ENCODE results near the gene DNAH14. TPM values are rescaled to one million over a fixed set of nuclear protein-coding genes. Genes with fewer than 3 reads are reported as not detected.
"Not testable (repeated sequence)": the region's sequence is repeated elsewhere in the genome, so short reads cannot be mapped to it uniquely, and the experiment has no call there.

The DNAH14 gene
- total and polyA plus RNA-seq, 4 donors, result 0.92 to 11.3 (median 2.0) TPM; not detected in 1

DNA sequence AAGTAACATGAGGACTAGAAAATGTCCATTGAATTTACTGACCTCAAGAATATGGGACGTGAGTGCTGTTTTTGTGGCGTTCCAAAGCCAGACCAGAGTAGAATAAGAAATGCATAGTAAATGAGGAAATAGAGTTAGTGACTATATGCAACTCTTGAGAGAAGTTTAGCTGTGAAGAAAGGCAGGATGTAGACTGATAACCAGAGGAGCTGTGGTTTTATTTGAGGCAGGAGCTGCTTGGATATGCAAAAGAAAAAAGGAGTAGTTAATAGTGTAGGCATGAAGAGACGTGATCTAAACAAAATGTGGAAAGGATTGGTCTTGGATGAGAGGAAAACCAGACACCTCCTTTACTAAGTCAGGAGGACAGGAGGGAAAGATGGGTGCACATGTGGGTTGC, 28.2 kb downstream of the DNAH14 start:
- Histone ChIP-seq H3K4me1 (ENCODE audit: control insufficient read depth in 1 of 2, insufficient read depth in 2 of 2, low read length in 2 of 2) (no peaks in the 10 kb centered on the region), H3K27ac (ENCODE audit: low read depth in 1 of 2, low read length in 2 of 2) (no peak overlapping the region), H3K36me3 (ENCODE audit: control insufficient read depth in 1 of 2, insufficient read depth in 2 of 2, low read length in 1 of 2) (no peaks in the 10 kb centered on the region), H3K4me3 (ENCODE audit: low read length in 2 of 2) (no peak overlapping the region), H3K27me3 (ENCODE audit: control insufficient read depth in 1 of 2, insufficient read depth in 2 of 2, low read length in 1 of 2) (no peaks in the 10 kb centered on the region), H3K9me3 (ENCODE audit: control insufficient read depth, low read length) (peaks cover 1% of the 10 kb centered on the region)
- intact Hi-C loops (cut with DNase I), result no loop called here
- DNase-seq (no peak), ATAC-seq (ENCODE audit: low FRiP score) (no peak)
- WGBS, 2 donors, result 61 to 64% methylated on average over 3 of the region's 3 CpGs

GRCh38 chr1:224958490-224958889, 29.0 kb downstream of the DNAH14 start:
- Histone ChIP-seq H3K27ac (ENCODE audit: low read depth in 1 of 2, low read length in 2 of 2) (no peak overlapping the region), H3K36me3 (ENCODE audit: control insufficient read depth in 1 of 2, insufficient read depth in 2 of 2, low read length in 1 of 2) (no peaks in the 10 kb centered on the region), H3K27me3 (ENCODE audit: control insufficient read depth in 1 of 2, insufficient read depth in 2 of 2, low read length in 1 of 2) (no peaks in the 10 kb centered on the region), H3K4me1 (ENCODE audit: control insufficient read depth in 1 of 2, insufficient read depth in 2 of 2, low read length in 2 of 2) (no peaks in the 10 kb centered on the region), H3K9me3 (ENCODE audit: control insufficient read depth, low read length) (peaks cover 1% of the 10 kb centered on the region), H3K4me3 (ENCODE audit: low read length in 2 of 2) (no peak overlapping the region)
- ATAC-seq (ENCODE audit: low FRiP score) (no peak), DNase-seq (no peak)
- WGBS, 2 donors, result 38 to 54% methylated on average over 1 of the region's 1 CpG
- intact Hi-C loops (cut with DNase I), result no loop called here

GRCh38 chr1:224959115-224959514, 29.6 kb downstream of the DNAH14 start:
- 82 to 85% methylated on average over 1 of the region's 1 CpG for WGBS, 2 donors
- no peaks in the 10 kb centered on the region for H3K27me3 ChIP-seq (ENCODE audit: control insufficient read depth in 1 of 2, insufficient read depth in 2 of 2, low read length in 1 of 2)
- H3K4me3 ChIP-seq (ENCODE audit: low read length in 2 of 2), result no peak overlapping the region
- intact Hi-C loops (cut with DNase I), result no loop called here
- peaks cover 1% of the 10 kb centered on the region for H3K9me3 ChIP-seq (ENCODE audit: control insufficient read depth, low read length)
- ATAC-seq (ENCODE audit: low FRiP score), result no peak
- no peaks in the 10 kb centered on the region for H3K36me3 ChIP-seq (ENCODE audit: control insufficient read depth in 1 of 2, insufficient read depth in 2 of 2, low read length in 1 of 2)
- H3K4me1 ChIP-seq (ENCODE audit: control insufficient read depth in 1 of 2, insufficient read depth in 2 of 2, low read length in 2 of 2), result no peaks in the 10 kb centered on the region
- no peak overlapping the region for H3K27ac ChIP-seq (ENCODE audit: low read depth in 1 of 2, low read length in 2 of 2)
- DNase-seq, result no peak

DNA sequence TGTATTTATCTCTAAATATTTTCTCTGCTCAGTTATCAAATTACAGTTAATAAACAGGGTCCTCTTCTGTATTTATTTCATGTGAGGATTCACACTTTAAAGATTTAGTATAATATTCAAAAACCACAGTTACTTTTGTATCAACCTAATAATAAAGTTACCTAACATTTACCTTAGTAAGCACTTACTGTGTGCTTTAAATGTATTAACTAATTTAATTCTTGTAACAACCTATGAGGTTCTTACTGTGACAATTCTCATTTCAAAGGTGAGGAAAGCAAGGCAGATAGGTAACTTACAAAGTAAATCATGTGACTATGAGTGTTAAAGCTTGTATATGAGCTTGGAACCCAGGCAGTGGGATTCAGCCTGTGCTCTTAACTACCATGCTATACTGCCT, 30.2 kb downstream of the DNAH14 start:
- ATAC-seq (ENCODE audit: low FRiP score), result no peak
- H3K27ac ChIP-seq (ENCODE audit: low read depth in 1 of 2, low read length in 2 of 2), result no peak overlapping the region
- H3K4me3 ChIP-seq (ENCODE audit: low read length in 2 of 2), result no peak overlapping the region
- no peaks in the 10 kb centered on the region for H3K36me3 ChIP-seq (ENCODE audit: control insufficient read depth in 1 of 2, insufficient read depth in 2 of 2, low read length in 1 of 2)
- no peaks in the 10 kb centered on the region for H3K27me3 ChIP-seq (ENCODE audit: control insufficient read depth in 1 of 2, insufficient read depth in 2 of 2, low read length in 1 of 2)
- intact Hi-C loops (cut with DNase I), result no loop called here
- peaks cover 1% of the 10 kb centered on the region for H3K9me3 ChIP-seq (ENCODE audit: control insufficient read depth, low read length)
- no peak for DNase-seq
- no peaks in the 10 kb centered on the region for H3K4me1 ChIP-seq (ENCODE audit: control insufficient read depth in 1 of 2, insufficient read depth in 2 of 2, low read length in 2 of 2)

DNA sequence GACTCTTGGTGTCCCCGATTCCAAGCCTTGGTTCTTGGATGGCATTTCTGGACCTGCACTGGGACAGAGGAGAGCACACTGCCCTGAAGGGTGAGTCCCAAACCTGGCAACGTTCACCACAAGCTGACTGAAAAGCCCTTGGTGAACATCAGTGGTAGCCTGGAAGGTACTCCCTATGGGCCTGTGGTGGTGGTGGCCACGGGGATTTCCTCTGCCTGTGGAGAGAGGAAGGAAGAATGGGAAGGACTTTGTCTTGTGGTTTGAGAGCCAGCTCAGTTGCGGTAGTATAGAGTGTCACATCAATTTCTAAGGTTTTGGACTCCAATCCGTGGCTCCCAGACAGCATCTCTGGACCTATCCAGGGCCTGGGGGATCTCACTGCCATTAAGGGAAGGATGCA, 50.7 kb downstream of the DNAH14 start:
- Histone ChIP-seq H3K27ac (ENCODE audit: low read depth in 1 of 2, low read length in 2 of 2) (no peak overlapping the region), H3K4me1 (ENCODE audit: control insufficient read depth in 1 of 2, insufficient read depth in 2 of 2, low read length in 2 of 2) (no peaks in the 10 kb centered on the region), H3K9me3 (ENCODE audit: control insufficient read depth, low read length) (no peaks in the 10 kb centered on the region), H3K27me3 (ENCODE audit: control insufficient read depth in 1 of 2, insufficient read depth in 2 of 2, low read length in 1 of 2) (no peaks in the 10 kb centered on the region), H3K36me3 (ENCODE audit: control insufficient read depth in 1 of 2, insufficient read depth in 2 of 2, low read length in 1 of 2) (no peaks in the 10 kb centered on the region), H3K4me3 (ENCODE audit: low read length in 2 of 2) (no peak overlapping the region)
- intact Hi-C loops (cut with DNase I), result no loop called here
- 80 to 82% methylated on average over 5 of the region's 5 CpGs for WGBS, 2 donors
- DNase-seq (no peak), ATAC-seq (ENCODE audit: low FRiP score) (peak; percentile 44)

- ATAC-seq (ENCODE audit: low FRiP score); H3K27me3 ChIP-seq (ENCODE audit: control insufficient read depth in 1 of 2, insufficient read depth in 2 of 2, low read length in 1 of 2); DNase-seq; H3K4me3 ChIP-seq (ENCODE audit: low read length in 2 of 2); H3K27ac ChIP-seq (ENCODE audit: low read depth in 1 of 2, low read length in 2 of 2); H3K9me3 ChIP-seq (ENCODE audit: control insufficient read depth, low read length); H3K36me3 ChIP-seq (ENCODE audit: control insufficient read depth in 1 of 2, insufficient read depth in 2 of 2, low read length in 1 of 2); H3K4me1 ChIP-seq (ENCODE audit: control insufficient read depth in 1 of 2, insufficient read depth in 2 of 2, low read length in 2 of 2); intact Hi-C loops (cut with DNase I): not testable (repeated sequence)
- 15 to 18% methylated on average over 1 of the region's 1 CpG for WGBS, 2 donors
These were observed 52.5 kb downstream of the DNAH14 start for GRCh38 chr1:224981922-224982354.

DNA sequence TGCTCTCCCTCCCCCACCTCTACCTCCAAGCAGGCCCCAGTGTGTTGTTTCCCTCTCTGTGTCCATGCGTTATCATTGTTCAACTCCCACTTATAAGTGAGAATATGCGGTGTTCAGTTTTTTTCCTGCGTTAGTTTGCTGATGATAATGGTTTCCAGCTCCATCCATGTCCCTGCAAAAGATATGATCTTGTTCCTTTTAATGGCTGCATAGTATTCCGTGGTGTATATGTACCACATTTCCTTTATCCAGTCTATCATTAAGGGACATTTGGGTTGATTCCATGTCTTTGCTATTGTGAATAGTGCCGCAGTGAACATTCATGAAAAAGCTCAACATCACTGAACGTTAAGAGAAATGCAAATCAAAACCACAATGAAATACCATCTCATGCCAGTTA, 58.6 kb downstream of the DNAH14 start:
- WGBS, 2 donors, result 86 to 90% methylated on average over 6 of the region's 6 CpGs
- no peak for ATAC-seq (ENCODE audit: low FRiP score)
- no peak overlapping the region for H3K27ac ChIP-seq (ENCODE audit: low read depth in 1 of 2, low read length in 2 of 2)
- intact Hi-C loops (cut with DNase I), result no loop called here
- H3K36me3 ChIP-seq (ENCODE audit: control insufficient read depth in 1 of 2, insufficient read depth in 2 of 2, low read length in 1 of 2), result no peaks in the 10 kb centered on the region
- no peak overlapping the region for H3K4me3 ChIP-seq (ENCODE audit: low read length in 2 of 2)
- no peaks in the 10 kb centered on the region for H3K4me1 ChIP-seq (ENCODE audit: control insufficient read depth in 1 of 2, insufficient read depth in 2 of 2, low read length in 2 of 2)
- no peak for DNase-seq
- no peaks in the 10 kb centered on the region for H3K9me3 ChIP-seq (ENCODE audit: control insufficient read depth, low read length)
- no peaks in the 10 kb centered on the region for H3K27me3 ChIP-seq (ENCODE audit: control insufficient read depth in 1 of 2, insufficient read depth in 2 of 2, low read length in 1 of 2)

- WGBS, 2 donors, result 46 to 67% methylated on average over 1 of the region's 1 CpG
- no peaks in the 10 kb centered on the region for H3K4me1 ChIP-seq (ENCODE audit: control insufficient read depth in 1 of 2, insufficient read depth in 2 of 2, low read length in 2 of 2)
- no peaks in the 10 kb centered on the region for H3K9me3 ChIP-seq (ENCODE audit: control insufficient read depth, low read length)
- no peak overlapping the region for H3K4me3 ChIP-seq (ENCODE audit: low read length in 2 of 2)
- intact Hi-C loops (cut with DNase I), result no loop called here
- no peak overlapping the region for H3K27ac ChIP-seq (ENCODE audit: low read depth in 1 of 2, low read length in 2 of 2)
- no peaks in the 10 kb centered on the region for H3K27me3 ChIP-seq (ENCODE audit: control insufficient read depth in 1 of 2, insufficient read depth in 2 of 2, low read length in 1 of 2)
- H3K36me3 ChIP-seq (ENCODE audit: control insufficient read depth in 1 of 2, insufficient read depth in 2 of 2, low read length in 1 of 2), result no peaks in the 10 kb centered on the region
- DNase-seq (no peak), ATAC-seq (ENCODE audit: low FRiP score) (no peak)
These were observed 60.1 kb downstream of the DNAH14 start for GRCh38 chr1:224989615-224990014.

GRCh38 chr1:224991550-224991949, 62.1 kb downstream of the DNAH14 start:
- H3K27me3 ChIP-seq (ENCODE audit: control insufficient read depth in 1 of 2, insufficient read depth in 2 of 2, low read length in 1 of 2); intact Hi-C loops (cut with DNase I); DNase-seq; H3K27ac ChIP-seq (ENCODE audit: low read depth in 1 of 2, low read length in 2 of 2); H3K4me3 ChIP-seq (ENCODE audit: low read length in 2 of 2); H3K9me3 ChIP-seq (ENCODE audit: control insufficient read depth, low read length); H3K4me1 ChIP-seq (ENCODE audit: control insufficient read depth in 1 of 2, insufficient read depth in 2 of 2, low read length in 2 of 2); H3K36me3 ChIP-seq (ENCODE audit: control insufficient read depth in 1 of 2, insufficient read depth in 2 of 2, low read length in 1 of 2); ATAC-seq (ENCODE audit: low FRiP score): not testable (repeated sequence)
- 95 to 98% methylated on average over 5 of the region's 5 CpGs for WGBS, 2 donors
